Measurements from ENCODE around the gene KCNMB2.
"Not testable (repeated sequence)": the region's sequence is repeated elsewhere in the genome, so short reads cannot be mapped to it uniquely, and the experiment has no call there.

The KCNMB2 gene

GRCh38 chr3:178850450-178851190 lies 314.4 kb downstream of the KCNMB2 start:
- no peak for TF ChIP-seq CTCF (IDR thresholded peaks at IDR 0.05; ENCODE audit: low read depth, low read length)
- no peak overlapping the region for H3K4me3 ChIP-seq (ENCODE audit: low read depth, low read length)

GRCh38 chr3:178851564-178851963 lies 315.3 kb downstream of the KCNMB2 start:
- TF ChIP-seq CTCF (IDR thresholded peaks at IDR 0.05; ENCODE audit: low read depth, low read length), result no peak
- H3K4me3 ChIP-seq (ENCODE audit: low read depth, low read length), result no peak overlapping the region

- no peak for TF ChIP-seq CTCF (IDR thresholded peaks at IDR 0.05; ENCODE audit: low read depth, low read length)
- H3K4me3 ChIP-seq (ENCODE audit: low read depth, low read length), result no peak overlapping the region
These were observed 320.6 kb downstream of the KCNMB2 start for GRCh38 chr3:178856804-178857203.

- no peak for TF ChIP-seq CTCF (IDR thresholded peaks at IDR 0.05; ENCODE audit: low read depth, low read length)
- H3K4me3 ChIP-seq (ENCODE audit: low read depth, low read length), result no peak overlapping the region
These were observed 323.1 kb downstream of the KCNMB2 start for GRCh38 chr3:178859386-178859785.

- not testable (repeated sequence) for H3K4me3 ChIP-seq (ENCODE audit: low read depth, low read length)
These were observed 323.7 kb downstream of the KCNMB2 start for GRCh38 chr3:178859900-178860436.

- H3K4me3 ChIP-seq (ENCODE audit: low read depth, low read length), result no peak overlapping the region
- TF ChIP-seq CTCF (IDR thresholded peaks at IDR 0.05; ENCODE audit: low read depth, low read length), result no peak
These were observed 332.4 kb downstream of the KCNMB2 start for GRCh38 chr3:178868681-178869080.

- no peak for TF ChIP-seq CTCF (IDR thresholded peaks at IDR 0.05; ENCODE audit: low read depth, low read length)
These were observed 333.8 kb downstream of the KCNMB2 start for GRCh38 chr3:178870085-178870484.

GRCh38 chr3:178875157-178875556 lies 338.9 kb downstream of the KCNMB2 start:
- no peak for TF ChIP-seq CTCF (IDR thresholded peaks at IDR 0.05; ENCODE audit: low read depth, low read length)

More at GRCh38 chr3:178870085-178870484, 333.8 kb downstream of the KCNMB2 start:
- H3K4me3 ChIP-seq (ENCODE audit: low read depth, low read length), result no peak overlapping the region

More at GRCh38 chr3:178875157-178875556, 338.9 kb downstream of the KCNMB2 start:
- no peak overlapping the region for H3K4me3 ChIP-seq (ENCODE audit: low read depth, low read length)
